Activated B cell treated with CpG ODN at 0.5 μM for 24 hours (primary cell): ENCODE results near the gene DIS3L2. TPM values are rescaled to one million over a fixed set of nuclear protein-coding genes. Genes with fewer than 3 reads are reported as not detected.

Experiments used
- ATAC-seq: fragments of 200-7000 bp; cut with Tn5 transposase; one replicate; pipeline ENCODE4 v1.10.0; 2021; ENCODE audit warnings: low read depth, mild to moderate bottlenecking, moderate library complexity
- CTCF ChIA-PET: fragments of 350-600 bp; sonication (Branson Sonifier 250); formaldehyde crosslinking; loops from one replicate; lab custom pipeline; 2021; ENCODE audit warnings: antibody characterized with exemption; lab: Charles Lee
- POLR2A ChIA-PET: fragments of 350-600 bp; sonication (Branson Sonifier 250); formaldehyde crosslinking; loops from one replicate; lab custom pipeline; 2021; ENCODE audit warnings: antibody characterized with exemption; lab: Charles Lee
- DNase-seq: peaks from one replicate; pipeline ENCODE4 v3.0.0; 2022
- H3K27ac Mint-ChIP-seq: one replicate; pipeline ENCODE4 v1.8.0; 2020; ENCODE audit warnings: mixed read lengths
- H3K27me3 Mint-ChIP-seq: one replicate; pipeline ENCODE4 v1.8.0; 2021; ENCODE audit warnings: mixed read lengths
- H3K36me3 Mint-ChIP-seq: one replicate; pipeline ENCODE4 v1.8.0; 2021; ENCODE audit warnings: low read depth, mixed read lengths
- H3K4me1 Mint-ChIP-seq: one replicate; pipeline ENCODE4 v1.8.0; 2021; ENCODE audit warnings: mixed read lengths
- H3K4me3 Mint-ChIP-seq: one replicate; pipeline ENCODE4 v1.8.0; 2020; ENCODE audit warnings: mild to moderate bottlenecking, mixed read lengths
- H3K9me3 Mint-ChIP-seq: one replicate; pipeline ENCODE4 v1.8.0; 2020; ENCODE audit warnings: mixed read lengths
- intact Hi-C: fragments of 100-400 bp; cut with micrococcal nuclease; formaldehyde crosslinking; loops from one replicate; pipeline ENCODE4 v1.15.1; 2024
- total RNA-seq: library from RNA; stranded (reverse); gene quantifications from 2 replicates; pipeline ENCODE4 v1.2.3, GENCODE V29; 2022
- TF ChIP-seq, protein P1 (sequence below): fragments of 200-600 bp; IDR thresholded peaks from one replicate; pipeline ENCODE4 v1.8.0; 2022; ENCODE audit warnings: antibody characterized with exemption, mild to moderate bottlenecking

DIS3L2 gene
- total RNA-seq, 1 donor from 2014 or later, result 65.9 TPM

DNA sequence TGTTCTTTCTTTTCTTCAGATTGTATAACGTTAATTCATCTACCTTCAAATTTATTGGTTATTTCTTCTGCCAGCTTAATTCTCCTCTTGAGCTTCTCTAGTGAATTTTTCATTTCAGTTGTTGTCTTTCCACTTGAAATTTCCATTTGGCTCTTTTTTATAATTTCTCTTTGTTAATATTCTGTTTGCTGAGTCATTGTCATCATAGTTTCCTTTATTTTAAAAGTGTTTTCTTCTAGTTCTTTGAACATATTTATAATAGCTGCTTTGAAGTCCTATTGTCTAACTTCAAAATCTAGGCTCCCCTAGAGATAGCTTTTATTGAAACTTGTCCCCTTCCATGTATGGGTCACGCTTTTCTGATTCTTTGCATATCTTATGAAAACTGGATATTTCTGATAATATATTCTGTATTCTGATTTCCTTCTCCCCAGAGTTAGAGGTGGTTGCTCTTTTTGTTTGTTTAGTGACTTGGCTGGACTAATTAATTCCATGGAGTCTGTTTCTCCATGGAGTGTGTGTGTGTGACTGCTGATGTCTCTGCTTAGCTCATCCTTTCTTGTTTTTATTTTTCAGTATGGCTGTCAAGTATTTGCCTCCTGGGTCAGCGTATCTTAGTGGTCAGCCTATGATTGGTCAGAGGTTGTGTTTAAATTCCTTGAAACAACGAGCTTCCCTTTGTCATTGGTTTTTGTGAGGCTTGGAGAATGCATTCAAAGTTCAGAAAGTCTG is 47.6 kb downstream of the DIS3L2 start:
- Mint-ChIP-seq H3K4me3 (no peak overlapping the region), H3K36me3 (peaks cover 23% of the 10 kb centered on the region), H3K27me3 (no peaks in the 10 kb centered on the region), H3K27ac (no peak overlapping the region), H3K9me3 (no peaks in the 10 kb centered on the region), H3K4me1 (peaks cover 2% of the 10 kb centered on the region)
- no peak for ATAC-seq
- no peak for DNase-seq
- CTCF ChIA-PET, result no interaction called here
- POLR2A ChIA-PET, result no interaction called here
- TF ChIP-seq, protein P1, sequence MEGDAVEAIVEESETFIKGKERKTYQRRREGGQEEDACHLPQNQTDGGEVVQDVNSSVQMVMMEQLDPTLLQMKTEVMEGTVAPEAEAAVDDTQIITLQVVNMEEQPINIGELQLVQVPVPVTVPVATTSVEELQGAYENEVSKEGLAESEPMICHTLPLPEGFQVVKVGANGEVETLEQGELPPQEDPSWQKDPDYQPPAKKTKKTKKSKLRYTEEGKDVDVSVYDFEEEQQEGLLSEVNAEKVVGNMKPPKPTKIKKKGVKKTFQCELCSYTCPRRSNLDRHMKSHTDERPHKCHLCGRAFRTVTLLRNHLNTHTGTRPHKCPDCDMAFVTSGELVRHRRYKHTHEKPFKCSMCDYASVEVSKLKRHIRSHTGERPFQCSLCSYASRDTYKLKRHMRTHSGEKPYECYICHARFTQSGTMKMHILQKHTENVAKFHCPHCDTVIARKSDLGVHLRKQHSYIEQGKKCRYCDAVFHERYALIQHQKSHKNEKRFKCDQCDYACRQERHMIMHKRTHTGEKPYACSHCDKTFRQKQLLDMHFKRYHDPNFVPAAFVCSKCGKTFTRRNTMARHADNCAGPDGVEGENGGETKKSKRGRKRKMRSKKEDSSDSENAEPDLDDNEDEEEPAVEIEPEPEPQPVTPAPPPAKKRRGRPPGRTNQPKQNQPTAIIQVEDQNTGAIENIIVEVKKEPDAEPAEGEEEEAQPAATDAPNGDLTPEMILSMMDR, result no peak
- intact Hi-C loops, result no loop called here

DNA sequence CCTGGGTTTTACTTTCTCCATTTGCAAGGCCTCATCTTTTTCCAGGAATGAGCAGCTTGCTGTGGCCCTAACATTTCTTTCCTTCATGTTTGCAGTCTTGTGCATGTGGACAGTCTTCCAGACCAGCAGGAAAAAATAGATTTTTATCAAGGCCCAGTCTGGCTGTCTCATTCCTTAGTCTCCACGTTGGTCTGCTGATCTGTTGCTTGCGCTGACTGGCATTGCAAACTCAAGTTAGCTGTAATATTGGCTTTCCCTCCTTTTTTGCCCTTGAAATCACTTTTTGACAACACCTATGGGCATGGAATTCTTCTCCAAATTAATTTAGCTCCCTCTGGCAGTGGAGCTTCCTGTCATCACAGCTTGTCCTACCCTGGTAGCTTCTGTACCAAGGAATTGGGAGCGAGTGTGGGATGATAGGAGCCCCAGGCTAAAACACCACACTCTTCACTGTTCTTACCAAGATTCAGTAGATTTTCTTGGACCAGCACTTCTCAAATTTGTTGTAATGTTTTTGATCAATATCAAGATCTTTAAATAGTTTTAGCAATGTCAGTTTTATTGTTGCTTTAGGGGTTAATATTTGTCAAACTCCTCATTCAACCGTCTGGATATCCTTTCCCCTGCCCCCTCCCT is 48.2 kb downstream of the DIS3L2 start:
- no peaks in the 10 kb centered on the region for H3K27me3 Mint-ChIP-seq
- no peak overlapping the region for H3K27ac Mint-ChIP-seq
- H3K36me3 Mint-ChIP-seq, result peaks cover 26% of the 10 kb centered on the region
- POLR2A ChIA-PET, result no interaction called here
- CTCF ChIA-PET, result no interaction called here
- no peak overlapping the region for H3K4me3 Mint-ChIP-seq
- ATAC-seq (no peak), DNase-seq (no peak)
- intact Hi-C loops, result no loop called here
- H3K4me1 Mint-ChIP-seq, result peaks cover 2% of the 10 kb centered on the region
- TF ChIP-seq, protein P1, result no peak
- no peaks in the 10 kb centered on the region for H3K9me3 Mint-ChIP-seq

DNA sequence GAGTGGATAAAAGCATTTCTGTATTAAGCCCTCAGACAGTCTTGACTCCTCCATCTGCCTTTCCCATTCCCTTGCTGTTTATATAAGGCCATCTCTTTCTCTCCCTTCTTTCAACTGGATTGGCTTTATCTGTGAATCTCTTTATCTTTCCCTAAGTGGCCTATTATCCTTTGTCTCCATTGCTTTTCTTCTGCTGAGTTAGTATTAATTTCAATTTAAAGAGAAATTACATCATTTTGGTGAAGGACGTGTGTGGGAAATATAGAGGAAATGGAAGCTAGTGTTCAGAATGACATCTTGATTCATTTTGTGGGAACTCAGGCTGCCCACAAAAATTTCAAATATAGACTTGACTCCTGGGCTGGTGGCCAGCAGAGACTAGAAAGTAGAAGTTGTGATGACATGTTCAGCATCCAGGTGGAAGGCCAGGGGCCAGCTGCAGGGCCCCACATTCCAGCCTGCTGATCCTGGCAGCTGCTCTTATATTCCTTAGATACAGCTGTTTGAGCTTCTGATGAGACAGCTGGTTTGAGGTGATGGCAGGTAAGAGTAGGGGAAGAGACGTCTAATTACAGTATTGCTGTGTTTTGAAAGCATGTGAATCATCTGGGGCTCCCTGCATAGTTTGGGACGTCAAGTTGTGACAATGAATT is 52.3 kb downstream of the DIS3L2 start:
- TF ChIP-seq, protein P1, result no peak
- DNase-seq (no peak), ATAC-seq (no peak)
- Mint-ChIP-seq H3K27me3 (no peaks in the 10 kb centered on the region), H3K4me3 (no peak overlapping the region), H3K9me3 (no peaks in the 10 kb centered on the region), H3K4me1 (no peaks in the 10 kb centered on the region), H3K36me3 (peaks cover 42% of the 10 kb centered on the region), H3K27ac (no peak overlapping the region)
- intact Hi-C loops, result no loop called here
- ChIA-PET POLR2A (no interaction called here), CTCF (no interaction called here)

DNA sequence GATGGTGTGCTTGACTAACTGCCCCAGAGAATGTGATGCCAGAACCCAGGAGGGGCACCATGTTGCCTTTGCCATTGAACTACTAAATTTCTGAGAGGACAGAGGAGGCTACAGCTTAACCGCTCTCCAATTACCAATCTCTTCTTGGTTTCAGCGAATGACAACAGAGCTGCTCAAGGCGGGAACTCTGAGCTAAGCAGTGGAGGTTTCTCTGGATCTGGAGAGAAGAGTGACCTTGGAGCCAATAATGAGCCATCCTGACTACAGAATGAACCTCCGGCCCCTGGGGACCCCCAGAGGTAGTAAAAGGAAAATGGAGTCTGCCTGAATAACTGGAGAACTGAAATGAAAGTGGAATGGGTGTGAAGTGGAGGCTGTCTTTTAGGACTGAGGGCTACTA is 53.2 kb downstream of the DIS3L2 start:
- ATAC-seq (no peak), DNase-seq (no peak)
- Mint-ChIP-seq H3K4me3 (no peak overlapping the region), H3K36me3 (peaks cover 40% of the 10 kb centered on the region), H3K4me1 (no peaks in the 10 kb centered on the region), H3K27ac (no peak overlapping the region), H3K27me3 (no peaks in the 10 kb centered on the region), H3K9me3 (no peaks in the 10 kb centered on the region)
- ChIA-PET CTCF (no interaction called here), POLR2A (no interaction called here)
- TF ChIP-seq, protein P1, result no peak
- intact Hi-C loops, result no loop called here

DNA sequence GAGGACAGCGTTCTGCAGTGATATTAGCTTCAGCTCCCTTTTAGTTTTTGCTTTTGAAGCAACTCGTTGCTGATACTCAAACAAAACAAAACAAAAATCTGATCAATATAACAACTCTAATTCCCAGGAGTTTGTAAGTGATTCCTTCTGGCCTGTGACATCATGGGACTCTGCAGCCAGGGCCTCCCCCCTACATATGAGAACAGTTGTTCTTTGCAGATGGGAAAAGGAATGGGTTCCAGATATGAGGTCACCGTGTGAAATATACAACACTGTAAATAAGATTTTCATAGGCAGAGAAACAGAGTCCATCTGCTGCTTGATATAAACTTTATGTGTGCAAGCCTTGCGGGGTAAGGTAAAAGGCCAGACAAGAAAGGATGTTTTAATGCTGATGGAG is 56.7 kb downstream of the DIS3L2 start:
- no peaks in the 10 kb centered on the region for H3K27me3 Mint-ChIP-seq
- H3K4me3 Mint-ChIP-seq, result no peak overlapping the region
- ATAC-seq (no peak), DNase-seq (no peak)
- CTCF ChIA-PET, result no interaction called here
- peaks cover 40% of the 10 kb centered on the region for H3K36me3 Mint-ChIP-seq
- intact Hi-C loops, result no loop called here
- POLR2A ChIA-PET, result no interaction called here
- no peaks in the 10 kb centered on the region for H3K9me3 Mint-ChIP-seq
- TF ChIP-seq, protein P1, result no peak
- H3K4me1 Mint-ChIP-seq, result no peaks in the 10 kb centered on the region
- H3K27ac Mint-ChIP-seq, result no peak overlapping the region
